Activated T-cell treated with anti-CD3 and anti-CD28 coated beads, Interleukin-2, amount 50 U/mL, for 1 hour (primary cell): ENCODE measurements around the gene CENPO.
"Not testable (repeated sequence)": the region's sequence is repeated elsewhere in the genome, so short reads cannot be mapped to it uniquely, and the experiment has no call there.

ENCODE experiments used
- DNase-seq: peaks from one replicate; pipeline ENCODE4 v3.0.0-alpha.2; 2020

CENPO gene

GRCh38 chr2:24791452-24791851 lies 1.8 kb upstream of the CENPO start:
- DNase-seq, result no peak

GRCh38 chr2:24792542-24792873 lies 717 bp upstream of the CENPO start:
- DNase-seq, result no peak

- DNase-seq, result no peak
Measured at GRCh38 chr2:24793761-24794435, 673 bp downstream of the CENPO start.

GRCh38 chr2:24797644-24798043 lies 4.4 kb downstream of the CENPO start:
- DNase-seq, result no peak

- not testable (repeated sequence) for DNase-seq
Measured at GRCh38 chr2:24800487-24800886, 7.3 kb downstream of the CENPO start.

GRCh38 chr2:24805811-24806660 lies 12.8 kb downstream of the CENPO start:
- not testable (repeated sequence) for DNase-seq

- DNase-seq, result no peak
Measured at GRCh38 chr2:24806661-24807036, 13.4 kb downstream of the CENPO start.

- no peak for DNase-seq
Measured at GRCh38 chr2:24809316-24810007, 16.2 kb downstream of the CENPO start.

GRCh38 chr2:24813691-24814137 lies 20.5 kb downstream of the CENPO start:
- DNase-seq, result no peak

- no peak for DNase-seq
Measured at GRCh38 chr2:24814516-24814915, 21.3 kb downstream of the CENPO start.

- DNase-seq, result no peak
Measured at GRCh38 chr2:24815171-24815570, 21.9 kb downstream of the CENPO start.

GRCh38 chr2:24816404-24816803 lies 23.2 kb downstream of the CENPO start:
- no peak for DNase-seq

GRCh38 chr2:24816884-24817283 lies 23.7 kb downstream of the CENPO start:
- no peak for DNase-seq

- DNase-seq, result no peak
Measured at GRCh38 chr2:24818721-24819167, 25.5 kb downstream of the CENPO start.

GRCh38 chr2:24819442-24820174 lies 26.4 kb downstream of the CENPO start:
- no peak for DNase-seq

- DNase-seq, result no peak
Measured at GRCh38 chr2:24820175-24820513, 26.9 kb downstream of the CENPO start.

GRCh38 chr2:24820598-24821432 lies 27.6 kb downstream of the CENPO start:
- no peak for DNase-seq

GRCh38 chr2:24821433-24821891 lies 28.2 kb downstream of the CENPO start:
- no peak for DNase-seq

- DNase-seq, result no peak
Measured at GRCh38 chr2:24822049-24822706, 29.0 kb downstream of the CENPO start.

- no peak for DNase-seq
Measured at GRCh38 chr2:24824071-24824588, 30.9 kb downstream of the CENPO start.
